Fibroblast of lung (primary cell): Measurements from ENCODE around the gene ELOVL2. TPM values are rescaled to one million over a fixed set of nuclear protein-coding genes. Genes with fewer than 3 reads are reported as not detected.

Experiments
- DNase-seq, 2 donors: peaks; one replicate each; pipeline versions ENCODE4 v3.0.0 to v3.0.0-alpha.2; 2010; ENCODE audit warnings: low read depth in 2 of 2
- H2AFZ ChIP-seq: 2 replicates; pipeline ENCODE4 v1.5.1; 2012; ENCODE audit warnings: low read length, control low read depth, inconsistent platforms
- H3K27ac ChIP-seq: 2 replicates; pipeline ENCODE4 v1.5.1; 2011; ENCODE audit warnings: low read length, control low read depth; ENCODE audit not compliant: insufficient read depth
- H3K27me3 ChIP-seq: 2 replicates; pipeline ENCODE4 v1.5.1; 2011; ENCODE audit warnings: mild to moderate bottlenecking, low read length; ENCODE audit not compliant: control insufficient read depth, insufficient read depth
- H3K36me3 ChIP-seq: 2 replicates; pipeline ENCODE4 v1.5.1; 2011; ENCODE audit warnings: low read length; ENCODE audit not compliant: control insufficient read depth, insufficient read depth
- H3K4me1 ChIP-seq: 2 replicates; pipeline ENCODE4 v1.5.1; 2011; ENCODE audit warnings: low read length; ENCODE audit not compliant: control insufficient read depth, insufficient read depth; ENCODE audit errors: extremely low read depth
- H3K4me2 ChIP-seq: 2 replicates; pipeline ENCODE4 v1.5.1; 2011; ENCODE audit warnings: low read length, control low read depth; ENCODE audit not compliant: insufficient read depth; ENCODE audit errors: extremely low read depth
- H3K4me3 ChIP-seq, 4 experiments: fragments of 200-600 bp in 1 of 4; sonication (generic) in 1 of 4; replicated peaks in 1 of 4; 2 replicates each; pipeline ENCODE4 v1.5.1; 2011 to 2016; ENCODE audit warnings: low read length in 4 of 4, low read depth in 3 of 4, mild to moderate bottlenecking in 3 of 4, control low read depth in 2 of 4, inconsistent platforms in 1 of 4, mixed read lengths in 1 of 4; ENCODE audit not compliant: insufficient read depth in 1 of 4; ENCODE audit errors: control extremely low read depth in 1 of 4
- H3K79me2 ChIP-seq: 2 replicates; pipeline ENCODE4 v1.5.1; 2012; ENCODE audit warnings: mild to moderate bottlenecking, low read length, inconsistent platforms; ENCODE audit not compliant: control insufficient read depth, insufficient read depth
- H3K9ac ChIP-seq: 2 replicates; pipeline ENCODE4 v1.5.1; 2011; ENCODE audit warnings: mild to moderate bottlenecking, low read length, control low read depth; ENCODE audit not compliant: insufficient read depth
- H3K9me3 ChIP-seq: 2 replicates; pipeline ENCODE4 v1.5.1; 2012; ENCODE audit warnings: low read depth, low read length; ENCODE audit not compliant: control insufficient read depth, insufficient read depth
- H4K20me1 ChIP-seq: 2 replicates; pipeline ENCODE4 v1.5.1; 2011; ENCODE audit warnings: low read length; ENCODE audit not compliant: control insufficient read depth, insufficient read depth; ENCODE audit errors: extremely low read depth
- EZH2 ChIP-seq: IDR thresholded peaks from 2 replicates; pipeline ENCODE4 v1.5.1; 2012; ENCODE audit warnings: low read length, control low read depth, mild to moderate bottlenecking; ENCODE audit errors: missing control alignments
- polyA plus RNA-seq, 2 donors: library from polyadenylated mRNA; depleted of rRNA in 1 of 2; stranded (reverse) in 1 of 2; unstranded in 1 of 2; fragments of >200 nt; gene quantifications; 2 replicates each; pipeline ENCODE4 v1.2.1, GENCODE V29; 2011 to 2012; ENCODE audit warnings: missing spikeins in 1 of 2
- total RNA-seq: library from RNA; depleted of rRNA; stranded (reverse); fragments of >200 nt; gene quantifications from 2 replicates; pipeline ENCODE4 v1.2.1, GENCODE V29; 2014
- TF ChIP-seq, protein P1 (sequence below), 2 donors: IDR thresholded peaks in 1 of 2; conservative IDR thresholded peaks in 1 of 2; 1 replicate in 1 of 2; 2 replicates in 1 of 2; pipeline ENCODE4 v1.5.1; 2011 to 2012; ENCODE audit warnings: low read length in 2 of 2, control low read depth in 1 of 2, inconsistent platforms in 1 of 2, low read depth in 1 of 2, mild to moderate bottlenecking in 1 of 2

The ELOVL2 gene
- total and polyA plus RNA-seq, 2 donors (not counting 1 experiment from before 2014, with no cell fraction given), result under 0.01 to 13.9 TPM

GRCh38 chr6:11069760-11070159, 25.7 kb upstream of the ELOVL2 start:
- H3K27me3 ChIP-seq, result no peaks in the 10 kb centered on the region
- H3K9ac ChIP-seq, result no peak overlapping the region
- H4K20me1 ChIP-seq, result no peaks in the 10 kb centered on the region
- TF ChIP-seq EZH2, result no peak
- TF ChIP-seq, protein P1, sequence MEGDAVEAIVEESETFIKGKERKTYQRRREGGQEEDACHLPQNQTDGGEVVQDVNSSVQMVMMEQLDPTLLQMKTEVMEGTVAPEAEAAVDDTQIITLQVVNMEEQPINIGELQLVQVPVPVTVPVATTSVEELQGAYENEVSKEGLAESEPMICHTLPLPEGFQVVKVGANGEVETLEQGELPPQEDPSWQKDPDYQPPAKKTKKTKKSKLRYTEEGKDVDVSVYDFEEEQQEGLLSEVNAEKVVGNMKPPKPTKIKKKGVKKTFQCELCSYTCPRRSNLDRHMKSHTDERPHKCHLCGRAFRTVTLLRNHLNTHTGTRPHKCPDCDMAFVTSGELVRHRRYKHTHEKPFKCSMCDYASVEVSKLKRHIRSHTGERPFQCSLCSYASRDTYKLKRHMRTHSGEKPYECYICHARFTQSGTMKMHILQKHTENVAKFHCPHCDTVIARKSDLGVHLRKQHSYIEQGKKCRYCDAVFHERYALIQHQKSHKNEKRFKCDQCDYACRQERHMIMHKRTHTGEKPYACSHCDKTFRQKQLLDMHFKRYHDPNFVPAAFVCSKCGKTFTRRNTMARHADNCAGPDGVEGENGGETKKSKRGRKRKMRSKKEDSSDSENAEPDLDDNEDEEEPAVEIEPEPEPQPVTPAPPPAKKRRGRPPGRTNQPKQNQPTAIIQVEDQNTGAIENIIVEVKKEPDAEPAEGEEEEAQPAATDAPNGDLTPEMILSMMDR (conservative IDR thresholded peaks at IDR 0.05 in 1 of 2, IDR thresholded peaks at IDR 0.05 in 1 of 2; ENCODE audit: low read depth in 1 of 2, low read length in 2 of 2), result no peak
- DNase-seq, result no peak
- no peaks in the 10 kb centered on the region for H3K9me3 ChIP-seq
- H3K27ac ChIP-seq, result no peak overlapping the region
- H3K4me3 ChIP-seq, result no peak overlapping the region
- no peaks in the 10 kb centered on the region for H3K4me1 ChIP-seq
- H2AFZ ChIP-seq, result no peak overlapping the region
- no peak overlapping the region for H3K4me2 ChIP-seq
- no peaks in the 10 kb centered on the region for H3K36me3 ChIP-seq
- H3K79me2 ChIP-seq, result no peaks in the 10 kb centered on the region

DNA sequence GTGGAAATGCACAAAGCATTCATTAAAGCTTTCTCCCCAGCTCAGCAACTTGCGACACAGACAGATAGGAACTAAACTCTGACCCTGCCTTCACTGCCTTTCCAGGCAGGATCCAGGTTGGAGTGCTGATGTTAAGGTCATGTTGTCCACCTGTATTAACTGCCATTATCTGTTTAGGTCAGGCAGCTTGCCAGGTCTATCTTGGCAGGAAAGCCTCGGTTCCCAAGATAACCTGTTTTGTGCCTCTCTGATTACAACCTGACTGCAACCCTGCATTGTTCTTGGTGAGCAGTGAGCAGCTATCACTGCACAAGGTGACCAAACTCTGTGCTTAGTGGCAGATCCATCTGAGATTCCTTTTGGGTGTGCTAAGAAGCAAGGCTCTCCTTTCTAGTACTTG, 23.2 kb upstream of the ELOVL2 start:
- H3K27ac ChIP-seq, result no peak overlapping the region
- H3K9ac ChIP-seq, result no peak overlapping the region
- no peaks in the 10 kb centered on the region for H3K4me1 ChIP-seq
- no peak overlapping the region for H3K4me3 ChIP-seq
- H3K79me2 ChIP-seq, result no peaks in the 10 kb centered on the region
- TF ChIP-seq EZH2, result no peak
- TF ChIP-seq, protein P1 (conservative IDR thresholded peaks at IDR 0.05 in 1 of 2, IDR thresholded peaks at IDR 0.05 in 1 of 2; ENCODE audit: low read depth in 1 of 2, low read length in 2 of 2), result no peak
- no peak overlapping the region for H3K4me2 ChIP-seq
- no peaks in the 10 kb centered on the region for H3K36me3 ChIP-seq
- no peak overlapping the region for H2AFZ ChIP-seq
- no peaks in the 10 kb centered on the region for H3K9me3 ChIP-seq
- no peak for DNase-seq
- no peaks in the 10 kb centered on the region for H4K20me1 ChIP-seq
- H3K27me3 ChIP-seq, result no peaks in the 10 kb centered on the region

- Histone ChIP-seq H3K27ac (no peak overlapping the region), H3K79me2 (no peaks in the 10 kb centered on the region), H3K27me3 (no peaks in the 10 kb centered on the region), H3K4me2 (no peak overlapping the region), H2AFZ (no peak overlapping the region), H3K9me3 (no peaks in the 10 kb centered on the region), H3K4me1 (no peaks in the 10 kb centered on the region), H3K4me3 (no peak overlapping the region), H3K36me3 (no peaks in the 10 kb centered on the region), H3K9ac (no peak overlapping the region), H4K20me1 (no peaks in the 10 kb centered on the region)
- DNase-seq, result no peak
- no peak for TF ChIP-seq EZH2
- TF ChIP-seq, protein P1 (conservative IDR thresholded peaks at IDR 0.05 in 1 of 2, IDR thresholded peaks at IDR 0.05 in 1 of 2; ENCODE audit: low read depth in 1 of 2, low read length in 2 of 2), result no peak
Observed at GRCh38 chr6:11066505-11067347, 22.6 kb upstream of the ELOVL2 start.
